Stimulated activated CD4-positive, alpha-beta T cell treated with anti-CD3 and anti-CD28 coated beads, Interleukin-1b, Interleukin-23, amount 100 ng/mL, for 24 hours (primary cell): ENCODE measurements around the gene HOXA6.

Experiments
- DNase-seq, 4 experiments: peaks; one replicate each; pipeline ENCODE4 v3.0.0-alpha.2; 2020; ENCODE audit warnings: low read depth in 4 of 4, low spot score in 1 of 4

Gene HOXA6

GRCh38 chr7:27185013-27185853 is 37.7 kb upstream of the HOXA6 start, which contains the start of gene HOXA11:
HOXA11 (minus strand) TSS chr7:27185232; CDS start chr7:27185144, 88 bp downstream.
- no peak for DNase-seq

- no peak for DNase-seq
These were observed 36.9 kb upstream of the HOXA6 start for GRCh38 chr7:27184337-27185012.

- no peak for DNase-seq
These were observed 36.2 kb upstream of the HOXA6 start for GRCh38 chr7:27183682-27184336.

- no peak for DNase-seq
These were observed 35.5 kb upstream of the HOXA6 start for GRCh38 chr7:27182861-27183681.

GRCh38 chr7:27182285-27182841 is 34.8 kb upstream of the HOXA6 start:
- no peak for DNase-seq

GRCh38 chr7:27181795-27182275 is 34.3 kb upstream of the HOXA6 start:
- DNase-seq: no peak

GRCh38 chr7:27180431-27181420 is 33.2 kb upstream of the HOXA6 start:
- no peak for DNase-seq

GRCh38 chr7:27179503-27180430 is 32.2 kb upstream of the HOXA6 start:
- DNase-seq: peak in 2 of 4 experiments; percentile 48 to 57

- no peak for DNase-seq
These were observed 31.5 kb upstream of the HOXA6 start for GRCh38 chr7:27179030-27179429.

GRCh38 chr7:27178366-27178765 is 30.8 kb upstream of the HOXA6 start:
- no peak for DNase-seq

GRCh38 chr7:27177795-27178320 is 30.3 kb upstream of the HOXA6 start:
- DNase-seq: no peak

- no peak for DNase-seq
These were observed 29.6 kb upstream of the HOXA6 start for GRCh38 chr7:27176962-27177794.

GRCh38 chr7:27176524-27176845 is 28.9 kb upstream of the HOXA6 start:
- no peak for DNase-seq

- DNase-seq: no peak
These were observed 28.3 kb upstream of the HOXA6 start for GRCh38 chr7:27175626-27176523.

- no peak for DNase-seq
These were observed 27.5 kb upstream of the HOXA6 start for GRCh38 chr7:27174874-27175625.
